ENCODE measurements around the gene VIL1. TPM values are rescaled to one million over a fixed set of nuclear protein-coding genes. Genes with fewer than 3 reads are reported as not detected.

Gene VIL1
- total and polyA plus RNA-seq, 2 of the 13 experiments (the other 11 are each of a cell fraction or from before 2014, with no cell fraction given): 287 to 301 TPM

DNA sequence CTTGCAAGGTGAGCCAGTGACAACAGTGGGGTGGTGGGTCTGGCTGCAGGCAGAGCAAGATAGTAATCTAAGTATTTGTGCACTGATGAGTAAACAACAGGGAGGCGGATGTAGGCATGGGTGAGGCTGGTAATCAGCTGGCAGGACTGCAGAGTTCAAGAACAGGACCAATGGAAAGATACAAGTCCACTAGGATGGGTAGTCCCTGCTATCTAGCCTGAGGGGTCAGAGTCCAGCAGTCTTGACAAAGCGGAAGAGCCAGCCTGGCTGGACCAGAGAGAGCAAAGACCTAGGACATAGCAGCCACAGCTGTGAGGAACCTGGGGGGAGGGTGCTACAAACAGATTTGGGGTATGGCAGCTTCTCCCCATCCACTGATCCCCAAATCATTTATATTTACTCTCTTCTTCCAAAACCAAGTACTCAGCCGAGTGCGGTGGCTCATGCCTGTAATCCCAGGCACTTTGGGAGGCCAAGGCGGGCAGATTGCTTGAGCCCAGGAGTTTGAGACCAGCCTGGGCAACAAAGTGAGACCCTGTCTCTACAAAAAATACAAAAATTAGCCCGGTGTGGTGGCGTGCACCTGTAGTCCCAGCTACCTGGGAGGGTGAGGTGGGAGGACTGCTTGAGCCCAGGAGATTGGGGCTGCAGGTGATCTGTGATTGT, 25.9 kb downstream of the VIL1 start (continued):
- peak; percentile 84; the same call in 1 of the 2 replicates for TF ChIP-seq ZBTB46 (CRISPR knock-in tag; IDR thresholded peaks at IDR 0.05; ENCODE audit: borderline replicate concordance)
- peak; percentile 97; the same call in 1 of the 2 replicates for TF ChIP-seq ZNF264 (CRISPR knock-in tag; IDR thresholded peaks at IDR 0.05)
- TF ChIP-seq, protein P1, sequence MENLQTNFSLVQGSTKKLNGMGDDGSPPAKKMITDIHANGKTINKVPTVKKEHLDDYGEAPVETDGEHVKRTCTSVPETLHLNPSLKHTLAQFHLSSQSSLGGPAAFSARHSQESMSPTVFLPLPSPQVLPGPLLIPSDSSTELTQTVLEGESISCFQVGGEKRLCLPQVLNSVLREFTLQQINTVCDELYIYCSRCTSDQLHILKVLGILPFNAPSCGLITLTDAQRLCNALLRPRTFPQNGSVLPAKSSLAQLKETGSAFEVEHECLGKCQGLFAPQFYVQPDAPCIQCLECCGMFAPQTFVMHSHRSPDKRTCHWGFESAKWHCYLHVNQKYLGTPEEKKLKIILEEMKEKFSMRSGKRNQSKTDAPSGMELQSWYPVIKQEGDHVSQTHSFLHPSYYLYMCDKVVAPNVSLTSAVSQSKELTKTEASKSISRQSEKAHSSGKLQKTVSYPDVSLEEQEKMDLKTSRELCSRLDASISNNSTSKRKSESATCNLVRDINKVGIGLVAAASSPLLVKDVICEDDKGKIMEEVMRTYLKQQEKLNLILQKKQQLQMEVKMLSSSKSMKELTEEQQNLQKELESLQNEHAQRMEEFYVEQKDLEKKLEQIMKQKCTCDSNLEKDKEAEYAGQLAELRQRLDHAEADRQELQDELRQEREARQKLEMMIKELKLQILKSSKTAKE (CRISPR knock-in tag; IDR thresholded peaks at IDR 0.05; ENCODE audit: borderline replicate concordance): peak; percentile 98
- peak; percentile 92 for TF ChIP-seq NCOR1 (IDR thresholded peaks at IDR 0.05; ENCODE audit: borderline replicate concordance, low read length)
- TF ChIP-seq ZSCAN12 (CRISPR knock-in tag; IDR thresholded peaks at IDR 0.05): no peak
- peak; percentile 95 for TF ChIP-seq ZNF609 (CRISPR knock-in tag; IDR thresholded peaks at IDR 0.05; ENCODE audit: borderline replicate concordance)
- no peak for TF ChIP-seq ZNF354B (CRISPR knock-in tag; IDR thresholded peaks at IDR 0.05)
- TF ChIP-seq NBN (conservative IDR thresholded peaks at IDR 0.05): no peak
- no peak for TF ChIP-seq CBX2 (IDR thresholded peaks at IDR 0.05; ENCODE audit: low read depth, low read length)
- no peak for TF ChIP-seq CBX2 (CRISPR knock-in tag; IDR thresholded peaks at IDR 0.05; ENCODE audit: low read depth)
- TF ChIP-seq PAWR (CRISPR knock-in tag; IDR thresholded peaks at IDR 0.05; ENCODE audit: borderline replicate concordance): no peak
- TF ChIP-seq MYPOP (CRISPR knock-in tag; IDR thresholded peaks at IDR 0.05): peak; percentile 74; the same call in 1 of the 2 replicates
- peak; percentile 88 for TF ChIP-seq TEAD3 (CRISPR knock-in tag; optimal IDR thresholded peaks at IDR 0.05; ENCODE audit: borderline replicate concordance)
- TF ChIP-seq ZNF891 (CRISPR knock-in tag; IDR thresholded peaks at IDR 0.05): peak; percentile 71
- no peak; the same call in 1 of the 2 replicates for TF ChIP-seq DR1 (CRISPR knock-in tag; IDR thresholded peaks at IDR 0.05)
- TF ChIP-seq ZNF713 (CRISPR knock-in tag; IDR thresholded peaks at IDR 0.05): no peak
- peak; percentile 84 for TF ChIP-seq SP5 (CRISPR knock-in tag; IDR thresholded peaks at IDR 0.05; ENCODE audit: borderline replicate concordance, low read depth)
- TF ChIP-seq KDM5A (IDR thresholded peaks at IDR 0.05; ENCODE audit: borderline replicate concordance, low read length): no peak; the same call in 1 of the 2 replicates
- no peak; the same call in 1 of the 2 replicates for TF ChIP-seq ZNF780A (CRISPR knock-in tag; IDR thresholded peaks at IDR 0.05)
- no peak for TF ChIP-seq SIN3B (IDR thresholded peaks at IDR 0.05; ENCODE audit: low read length)

Data from HepG2 (cell line).